ENCODE data around the gene ENTPD7.

The ENTPD7 gene

DNA sequence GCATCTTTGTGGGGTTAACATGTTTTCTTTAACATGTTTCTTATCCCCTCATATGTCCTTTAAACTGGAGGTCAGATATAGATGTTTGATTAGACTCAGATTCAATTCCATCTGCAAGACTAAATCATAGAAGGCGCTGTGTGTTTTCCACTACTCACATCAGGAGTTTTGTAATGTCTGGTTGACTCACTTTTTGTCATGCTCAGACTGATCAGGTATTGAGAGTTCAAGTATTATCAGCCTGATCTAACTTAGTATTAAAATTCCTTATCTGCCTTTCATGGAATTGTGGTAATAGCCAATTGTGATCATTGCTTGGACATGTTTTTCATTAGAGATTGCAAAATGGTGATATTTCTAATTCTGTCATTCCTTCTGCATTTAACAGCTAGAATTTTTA is 30.2 kb downstream of the ENTPD7 start:
- Histone ChIP-seq H3K4me3 (ENCODE audit: insufficient read depth, low read length, poor library complexity, severe bottlenecking) (no peak overlapping the region), H3K9me3 (ENCODE audit: insufficient read depth, low read length) (no peaks in the 10 kb centered on the region), H3K9me2 (replicated peaks; ENCODE audit: insufficient read depth, low read length) (no peaks in the 10 kb centered on the region), H3K36me3 (ENCODE audit: low read length) (no peaks in the 10 kb centered on the region), H3K4me2 (ENCODE audit: low read depth, low read length, poor library complexity, severe bottlenecking) (no peak overlapping the region), H3K79me2 (ENCODE audit: insufficient read depth, low read length) (no peaks in the 10 kb centered on the region), H3K27ac (ENCODE audit: low read depth, low read length) (no peak overlapping the region), H2AFZ (ENCODE audit: low read depth, low read length, severe bottlenecking) (no peak overlapping the region), H4K20me1 (ENCODE audit: low read depth, low read length) (no peaks in the 10 kb centered on the region), H3K27me3 (ENCODE audit: low read length) (no peaks in the 10 kb centered on the region), H3K9ac (ENCODE audit: low read length) (no peak overlapping the region), H3F3A (ENCODE audit: insufficient read depth) (no peaks in the 10 kb centered on the region)
- TF ChIP-seq, protein P1, sequence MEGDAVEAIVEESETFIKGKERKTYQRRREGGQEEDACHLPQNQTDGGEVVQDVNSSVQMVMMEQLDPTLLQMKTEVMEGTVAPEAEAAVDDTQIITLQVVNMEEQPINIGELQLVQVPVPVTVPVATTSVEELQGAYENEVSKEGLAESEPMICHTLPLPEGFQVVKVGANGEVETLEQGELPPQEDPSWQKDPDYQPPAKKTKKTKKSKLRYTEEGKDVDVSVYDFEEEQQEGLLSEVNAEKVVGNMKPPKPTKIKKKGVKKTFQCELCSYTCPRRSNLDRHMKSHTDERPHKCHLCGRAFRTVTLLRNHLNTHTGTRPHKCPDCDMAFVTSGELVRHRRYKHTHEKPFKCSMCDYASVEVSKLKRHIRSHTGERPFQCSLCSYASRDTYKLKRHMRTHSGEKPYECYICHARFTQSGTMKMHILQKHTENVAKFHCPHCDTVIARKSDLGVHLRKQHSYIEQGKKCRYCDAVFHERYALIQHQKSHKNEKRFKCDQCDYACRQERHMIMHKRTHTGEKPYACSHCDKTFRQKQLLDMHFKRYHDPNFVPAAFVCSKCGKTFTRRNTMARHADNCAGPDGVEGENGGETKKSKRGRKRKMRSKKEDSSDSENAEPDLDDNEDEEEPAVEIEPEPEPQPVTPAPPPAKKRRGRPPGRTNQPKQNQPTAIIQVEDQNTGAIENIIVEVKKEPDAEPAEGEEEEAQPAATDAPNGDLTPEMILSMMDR (IDR thresholded peaks at IDR 0.05; ENCODE audit: insufficient read depth, low read length, poor library complexity, severe bottlenecking), result no peak
- TF ChIP-seq EZH2phosphoT487 (conservative IDR thresholded peaks at IDR 0.05; ENCODE audit: low read length), result no peak

DNA sequence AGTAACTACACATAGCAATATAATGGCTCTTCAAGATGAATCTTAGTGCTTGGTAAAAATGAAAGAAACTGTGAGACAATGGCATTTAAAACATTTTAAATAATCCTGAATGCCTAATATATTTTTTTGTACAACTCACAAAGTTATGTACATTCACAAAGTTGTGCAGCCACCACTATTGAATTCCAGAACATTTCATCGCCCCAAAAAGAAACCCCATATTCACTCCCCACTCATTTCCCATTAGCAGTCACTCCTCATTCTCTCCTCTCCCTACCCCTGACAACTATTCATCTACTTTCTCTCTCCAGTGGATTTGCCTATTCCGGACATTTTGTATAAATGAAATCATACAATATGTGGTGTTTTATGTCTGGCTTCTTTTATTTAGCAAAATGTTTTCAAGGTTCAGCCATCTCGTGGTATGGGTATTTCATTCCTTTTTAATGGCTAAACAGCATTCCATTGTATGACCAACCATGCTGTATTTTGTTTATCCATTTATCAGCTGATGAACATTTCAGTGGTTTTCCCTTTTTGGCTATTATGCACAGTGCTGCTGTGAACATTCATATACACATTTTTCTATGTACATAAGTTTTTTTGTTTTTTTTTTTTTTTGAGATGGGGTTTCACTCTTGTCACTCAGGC is 34.7 kb downstream of the ENTPD7 start:
- Histone ChIP-seq H3K9me2 (replicated peaks; ENCODE audit: insufficient read depth, low read length) (no peaks in the 10 kb centered on the region), H3K4me3 (ENCODE audit: insufficient read depth, low read length, poor library complexity, severe bottlenecking) (no peak overlapping the region), H3K9me3 (ENCODE audit: insufficient read depth, low read length) (no peaks in the 10 kb centered on the region), H3K79me2 (ENCODE audit: insufficient read depth, low read length) (no peaks in the 10 kb centered on the region), H3K9ac (ENCODE audit: low read length) (no peak overlapping the region), H4K20me1 (ENCODE audit: low read depth, low read length) (no peaks in the 10 kb centered on the region), H3F3A (ENCODE audit: insufficient read depth) (no peaks in the 10 kb centered on the region), H3K27me3 (ENCODE audit: low read length) (no peaks in the 10 kb centered on the region), H3K36me3 (ENCODE audit: low read length) (no peaks in the 10 kb centered on the region), H2AFZ (ENCODE audit: low read depth, low read length, severe bottlenecking) (no peak overlapping the region), H3K4me2 (ENCODE audit: low read depth, low read length, poor library complexity, severe bottlenecking) (no peak overlapping the region), H3K27ac (ENCODE audit: low read depth, low read length) (no peak overlapping the region)
- TF ChIP-seq, protein P1 (IDR thresholded peaks at IDR 0.05; ENCODE audit: insufficient read depth, low read length, poor library complexity, severe bottlenecking), result no peak
- no peak for TF ChIP-seq EZH2phosphoT487 (conservative IDR thresholded peaks at IDR 0.05; ENCODE audit: low read length)

DNA sequence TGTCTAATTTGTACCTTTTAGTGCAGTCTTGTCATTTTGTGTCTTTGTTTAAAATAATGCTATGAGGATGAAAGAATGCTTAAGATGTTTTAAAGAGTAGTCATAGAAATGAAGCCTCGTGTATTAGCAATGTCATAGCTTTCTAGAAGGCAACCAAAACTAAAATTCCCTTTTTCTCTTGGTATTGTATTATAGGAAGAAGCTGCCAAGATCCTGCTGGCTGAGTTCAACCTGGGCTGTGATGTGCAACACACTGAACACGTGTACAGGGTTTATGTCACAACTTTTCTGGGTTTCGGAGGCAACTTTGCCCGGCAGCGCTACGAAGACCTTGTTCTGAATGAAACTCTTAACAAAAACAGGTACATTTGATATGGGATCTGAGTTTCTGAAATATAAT is 36.5 kb downstream of the ENTPD7 start:
- no peak overlapping the region for H3K4me3 ChIP-seq (ENCODE audit: insufficient read depth, low read length, poor library complexity, severe bottlenecking)
- H3K9ac ChIP-seq (ENCODE audit: low read length), result no peak overlapping the region
- no peaks in the 10 kb centered on the region for H3K36me3 ChIP-seq (ENCODE audit: low read length)
- H3K9me2 ChIP-seq (replicated peaks; ENCODE audit: insufficient read depth, low read length), result no peaks in the 10 kb centered on the region
- H3F3A ChIP-seq (ENCODE audit: insufficient read depth), result no peaks in the 10 kb centered on the region
- no peak overlapping the region for H2AFZ ChIP-seq (ENCODE audit: low read depth, low read length, severe bottlenecking)
- no peaks in the 10 kb centered on the region for H3K9me3 ChIP-seq (ENCODE audit: insufficient read depth, low read length)
- H3K27ac ChIP-seq (ENCODE audit: low read depth, low read length), result no peak overlapping the region
- no peaks in the 10 kb centered on the region for H3K79me2 ChIP-seq (ENCODE audit: insufficient read depth, low read length)
- no peaks in the 10 kb centered on the region for H4K20me1 ChIP-seq (ENCODE audit: low read depth, low read length)
- no peak overlapping the region for H3K4me2 ChIP-seq (ENCODE audit: low read depth, low read length, poor library complexity, severe bottlenecking)
- no peak for TF ChIP-seq EZH2phosphoT487 (conservative IDR thresholded peaks at IDR 0.05; ENCODE audit: low read length)
- TF ChIP-seq, protein P1 (IDR thresholded peaks at IDR 0.05; ENCODE audit: insufficient read depth, low read length, poor library complexity, severe bottlenecking), result no peak
- H3K27me3 ChIP-seq (ENCODE audit: low read length), result no peaks in the 10 kb centered on the region

All from SU-DHL-6 (cell line).